GM10248 (cell line): ENCODE data around the gene ZNF658.
"Not testable (repeated sequence)": the region's sequence is repeated elsewhere in the genome, so short reads cannot be mapped to it uniquely, and the experiment has no call there.

Source experiments
- CTCF ChIA-PET: fragments of 300-600 bp; sonication (Branson Sonifier 250); formaldehyde crosslinking; extraction: SDS; loops from one replicate; lab custom pipeline; 2021; ENCODE audit warnings: antibody characterized with exemption; lab: Yijun Ruan, JAX
- POLR2A ChIA-PET: fragments of 350-650 bp; sonication (Branson Sonifier 250); formaldehyde crosslinking; extraction: SDS; loops from one replicate; lab custom pipeline; 2020; ENCODE audit warnings: antibody characterized with exemption; lab: Yijun Ruan, JAX
- DNase-seq: peaks from one replicate; pipeline ENCODE4 v3.0.0; 2012; ENCODE audit errors: extremely low spot score

The ZNF658 gene

GRCh38 chr9:66900490-66901131 is at the start of gene ZNF658:
Gene ZNF658, plus strand, starts transcription at chr9:66900725. Its CDS starts 2,837 bp downstream, at chr9:66903562.
- CTCF ChIA-PET, POLR2A ChIA-PET, DNase-seq: not testable (repeated sequence)

GRCh38 chr9:66861732-66862131 is 38.8 kb upstream of the ZNF658 start:
- CTCF ChIA-PET, POLR2A ChIA-PET, DNase-seq: not testable (repeated sequence)

GRCh38 chr9:66868660-66869059 is 31.9 kb upstream of the ZNF658 start:
- CTCF ChIA-PET, POLR2A ChIA-PET, DNase-seq: not testable (repeated sequence)

GRCh38 chr9:66880605-66881004 is 19.9 kb upstream of the ZNF658 start:
- DNase-seq, CTCF ChIA-PET, POLR2A ChIA-PET: not testable (repeated sequence)

GRCh38 chr9:66881847-66882246 is 18.7 kb upstream of the ZNF658 start:
- POLR2A ChIA-PET, CTCF ChIA-PET, DNase-seq: not testable (repeated sequence)

- CTCF ChIA-PET, DNase-seq, POLR2A ChIA-PET: not testable (repeated sequence)
Observed at GRCh38 chr9:66890334-66890733, 10.2 kb upstream of the ZNF658 start.

- DNase-seq, CTCF ChIA-PET, POLR2A ChIA-PET: not testable (repeated sequence)
Observed at GRCh38 chr9:66901141-66901540, 616 bp downstream of the ZNF658 start.

- POLR2A ChIA-PET, CTCF ChIA-PET, DNase-seq: not testable (repeated sequence)
Observed at GRCh38 chr9:66909560-66909959, 9.0 kb downstream of the ZNF658 start.

- POLR2A ChIA-PET, DNase-seq, CTCF ChIA-PET: not testable (repeated sequence)
Observed at GRCh38 chr9:66920072-66920471, 19.5 kb downstream of the ZNF658 start.

- POLR2A ChIA-PET, DNase-seq, CTCF ChIA-PET: not testable (repeated sequence)
Observed at GRCh38 chr9:66936194-66936870, 35.8 kb downstream of the ZNF658 start.

GRCh38 chr9:66937662-66938061 is 37.1 kb downstream of the ZNF658 start:
- CTCF ChIA-PET, DNase-seq, POLR2A ChIA-PET: not testable (repeated sequence)

GRCh38 chr9:66938322-66938721 is 37.8 kb downstream of the ZNF658 start:
- POLR2A ChIA-PET, CTCF ChIA-PET, DNase-seq: not testable (repeated sequence)

- CTCF ChIA-PET, DNase-seq, POLR2A ChIA-PET: not testable (repeated sequence)
Observed at GRCh38 chr9:66939878-66940830, 39.6 kb downstream of the ZNF658 start.

- CTCF ChIA-PET, POLR2A ChIA-PET, DNase-seq: not testable (repeated sequence)
Observed at GRCh38 chr9:66942400-66943155, 42.1 kb downstream of the ZNF658 start.

- CTCF ChIA-PET, DNase-seq, POLR2A ChIA-PET: not testable (repeated sequence)
Observed at GRCh38 chr9:66952576-66952975, 52.1 kb downstream of the ZNF658 start.
